Measurements from ENCODE around the gene EPS8. TPM values are rescaled to one million over a fixed set of nuclear protein-coding genes. Genes with fewer than 3 reads are reported as not detected.

Gene EPS8
- polyA plus RNA-seq, 1 experiment: 69.9 TPM

GRCh38 chr12:15575671-15576541, 213.3 kb downstream of the EPS8 start:
- ChIA-PET CTCF (interaction anchor here (0.5 to 7.7 kb wide), 2 partner anchors 9 to 345 kb away, joined by 3 to 76 read pairs; no protein-coding TSS in a partner anchor), POLR2A (no interaction called here)
- Histone ChIP-seq H3K27me3 (ENCODE audit: control insufficient read depth, insufficient read depth, low read length) (no peaks in the 10 kb centered on the region), H3K27ac (ENCODE audit: low read depth, low read length) (no peak overlapping the region), H3K9me3 (ENCODE audit: control insufficient read depth, insufficient read depth, low read length) (no peaks in the 10 kb centered on the region), H3K4me3 (ENCODE audit: low read depth, low read length) (no peak overlapping the region)
- no peak for TF ChIP-seq CTCF (IDR thresholded peaks at IDR 0.05; ENCODE audit: low read depth, low read length)
- DNase-seq (ENCODE audit: low read depth, low spot score): no peak

- H3K27ac ChIP-seq (ENCODE audit: low read depth, low read length): no peak overlapping the region
- DNase-seq (ENCODE audit: low read depth, low spot score): no peak
- no peak for TF ChIP-seq CTCF (IDR thresholded peaks at IDR 0.05; ENCODE audit: low read depth, low read length)
- no peaks in the 10 kb centered on the region for H3K9me3 ChIP-seq (ENCODE audit: control insufficient read depth, insufficient read depth, low read length)
- no peak overlapping the region for H3K4me3 ChIP-seq (ENCODE audit: low read depth, low read length)
- ChIA-PET CTCF (interaction anchor here (1.7 to 7.7 kb wide), 2 partner anchors 11 to 42 kb away, joined by 9 to 76 read pairs; no protein-coding TSS in a partner anchor), POLR2A (no interaction called here)
- H3K27me3 ChIP-seq (ENCODE audit: control insufficient read depth, insufficient read depth, low read length): no peaks in the 10 kb centered on the region
Observed at GRCh38 chr12:15574353-15574752, 214.8 kb downstream of the EPS8 start.

Small RNAs within 50 kb of the gene (small RNA-seq; reads per million reads assigned to genes)
- not detected for gene RNU6-251P (ENCODE audit: insufficient read length, low read depth)

Other genes with a start within 250 kb of the EPS8 start
- 133 and 180 TPM in 2 replicates for gene STRAP, start 93.0 kb upstream of the EPS8 start, polyA plus RNA-seq (2011; rRNA removed)
- gene DERA, start 121.9 kb upstream of the EPS8 start, polyA plus RNA-seq (2011; rRNA removed): 32.5 and 44.3 TPM in 2 replicates